ENCODE results near the gene CDC42EP2. TPM values are rescaled to one million over a fixed set of nuclear protein-coding genes. Genes with fewer than 3 reads are reported as not detected.

The CDC42EP2 gene
- total and polyA plus RNA-seq, 2 of the 13 experiments (the other 11 are each of a cell fraction or from before 2014, with no cell fraction given) = 2.3 to 7.1 TPM

DNA sequence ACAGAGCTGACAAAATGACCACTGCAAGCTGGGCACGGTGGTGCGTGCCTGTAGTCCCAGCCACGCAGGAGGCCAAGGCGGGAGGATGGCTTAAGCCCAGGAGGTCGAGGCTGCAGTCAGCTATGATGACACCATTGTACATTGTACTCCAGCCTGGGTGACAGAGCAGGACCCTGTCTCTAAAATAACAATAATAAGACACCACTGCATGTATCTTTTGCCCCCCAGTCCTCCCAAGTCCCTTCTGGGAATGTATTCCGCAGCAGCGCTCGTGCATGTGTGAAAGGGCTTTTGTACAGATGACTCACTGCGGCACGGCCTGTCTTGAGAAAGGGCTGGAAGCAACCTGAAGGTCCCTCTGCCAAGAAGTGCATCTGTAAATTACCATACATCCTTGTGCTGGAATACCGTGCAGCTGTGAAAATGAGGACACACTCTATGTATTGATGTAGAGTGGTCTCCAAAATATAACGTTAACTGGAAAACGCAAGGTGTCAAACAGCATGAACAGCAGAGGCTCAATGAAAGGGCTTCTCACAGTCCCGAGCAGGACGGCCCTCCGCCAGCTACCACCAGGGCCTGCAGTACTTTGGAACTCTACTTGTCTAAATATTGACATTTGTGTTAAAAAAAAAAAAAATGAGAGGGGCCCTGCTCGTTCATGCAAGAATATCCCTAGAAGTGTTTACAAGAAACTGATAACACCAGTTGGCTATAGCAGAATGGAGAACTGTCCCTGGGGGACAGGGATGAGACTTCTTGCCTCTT lies 9.0 kb upstream of the CDC42EP2 start:
- WGBS (ENCODE audit: low lambda C conversion rate) = under 1% methylated on average over 12 of the region's 17 CpGs
- intact Hi-C loops (cut with micrococcal nuclease; ENCODE audit: unreplicated experiment) = loop anchor here (1.0 kb wide), 1 partner anchor 9 kb away; the partner anchor contains the start of gene CDC42EP2
- peak overlapping the region; percentile 79 for H3K4me2 ChIP-seq (ENCODE audit: low read depth, low read length)
- TF ChIP-seq SP1 (IDR thresholded peaks at IDR 0.05) (no peak), SP1 (CRISPR knock-in tag; IDR thresholded peaks at IDR 0.05) (0 out of 2 replicates have a peak, but pooled peaks have one; percentile 10), ZKSCAN1 (IDR thresholded peaks at IDR 0.05; ENCODE audit: low read length) (no peak), TARDBP (CRISPR knock-in tag; IDR thresholded peaks at IDR 0.05) (peak; percentile 86), MED1 (CRISPR knock-in tag; IDR thresholded peaks at IDR 0.05) (peak; percentile 66; the same call in 1 of the 2 replicates), ZNF543 (CRISPR knock-in tag; IDR thresholded peaks at IDR 0.05) (0 out of 2 replicates have a peak, but pooled peaks have one; percentile 32), BCL6 (CRISPR knock-in tag; IDR thresholded peaks at IDR 0.05) (peak; percentile 93), NFKBIZ (CRISPR knock-in tag; IDR thresholded peaks at IDR 0.05) (no peak), KLF16 (CRISPR knock-in tag; IDR thresholded peaks at IDR 0.05) (peak in 1 of 2 experiments; percentile 51; a peak in 2 of 4 replicates)
- TF ChIP-seq, protein P1, sequence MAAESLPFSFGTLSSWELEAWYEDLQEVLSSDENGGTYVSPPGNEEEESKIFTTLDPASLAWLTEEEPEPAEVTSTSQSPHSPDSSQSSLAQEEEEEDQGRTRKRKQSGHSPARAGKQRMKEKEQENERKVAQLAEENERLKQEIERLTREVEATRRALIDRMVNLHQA (CRISPR knock-in tag; IDR thresholded peaks at IDR 0.05) = no peak
- TF ChIP-seq, protein P2, sequence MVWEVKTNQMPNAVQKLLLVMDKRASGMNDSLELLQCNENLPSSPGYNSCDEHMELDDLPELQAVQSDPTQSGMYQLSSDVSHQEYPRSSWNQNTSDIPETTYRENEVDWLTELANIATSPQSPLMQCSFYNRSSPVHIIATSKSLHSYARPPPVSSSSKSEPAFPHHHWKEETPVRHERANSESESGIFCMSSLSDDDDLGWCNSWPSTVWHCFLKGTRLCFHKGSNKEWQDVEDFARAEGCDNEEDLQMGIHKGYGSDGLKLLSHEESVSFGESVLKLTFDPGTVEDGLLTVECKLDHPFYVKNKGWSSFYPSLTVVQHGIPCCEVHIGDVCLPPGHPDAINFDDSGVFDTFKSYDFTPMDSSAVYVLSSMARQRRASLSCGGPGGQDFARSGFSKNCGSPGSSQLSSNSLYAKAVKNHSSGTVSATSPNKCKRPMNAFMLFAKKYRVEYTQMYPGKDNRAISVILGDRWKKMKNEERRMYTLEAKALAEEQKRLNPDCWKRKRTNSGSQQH (CRISPR knock-in tag; IDR thresholded peaks at IDR 0.05; ENCODE audit: low read depth) = no peak
- TF ChIP-seq, protein P3, sequence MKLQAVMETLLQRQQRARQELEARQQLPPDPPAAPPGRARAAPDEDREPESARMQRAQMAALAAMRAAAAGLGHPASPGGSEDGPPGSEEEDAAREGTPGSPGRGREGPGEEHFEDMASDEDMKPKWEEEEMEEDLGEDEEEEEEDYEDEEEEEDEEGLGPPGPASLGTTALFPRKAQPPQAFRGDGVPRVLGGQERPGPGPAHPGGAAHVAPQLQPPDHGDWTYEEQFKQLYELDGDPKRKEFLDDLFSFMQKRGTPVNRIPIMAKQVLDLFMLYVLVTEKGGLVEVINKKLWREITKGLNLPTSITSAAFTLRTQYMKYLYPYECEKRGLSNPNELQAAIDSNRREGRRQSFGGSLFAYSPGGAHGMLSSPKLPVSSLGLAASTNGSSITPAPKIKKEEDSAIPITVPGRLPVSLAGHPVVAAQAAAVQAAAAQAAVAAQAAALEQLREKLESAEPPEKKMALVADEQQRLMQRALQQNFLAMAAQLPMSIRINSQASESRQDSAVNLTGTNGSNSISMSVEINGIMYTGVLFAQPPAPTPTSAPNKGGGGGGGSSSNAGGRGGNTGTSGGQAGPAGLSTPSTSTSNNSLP (IDR thresholded peaks at IDR 0.05; ENCODE audit: low read depth, low read length) = 0 out of 2 replicates have a peak, but pooled peaks have one; percentile 30
- TF ChIP-seq, protein P4, sequence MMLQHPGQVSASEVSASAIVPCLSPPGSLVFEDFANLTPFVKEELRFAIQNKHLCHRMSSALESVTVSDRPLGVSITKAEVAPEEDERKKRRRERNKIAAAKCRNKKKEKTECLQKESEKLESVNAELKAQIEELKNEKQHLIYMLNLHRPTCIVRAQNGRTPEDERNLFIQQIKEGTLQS (CRISPR knock-in tag; IDR thresholded peaks at IDR 0.05) = peak; percentile 65; the same call in 1 of the 2 replicates
- TF ChIP-seq, protein P5, sequence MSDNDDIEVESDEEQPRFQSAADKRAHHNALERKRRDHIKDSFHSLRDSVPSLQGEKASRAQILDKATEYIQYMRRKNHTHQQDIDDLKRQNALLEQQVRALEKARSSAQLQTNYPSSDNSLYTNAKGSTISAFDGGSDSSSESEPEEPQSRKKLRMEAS (IDR thresholded peaks at IDR 0.05) = peak; percentile 72; the same call in 1 of the 2 replicates
- TF ChIP-seq, protein P6, sequence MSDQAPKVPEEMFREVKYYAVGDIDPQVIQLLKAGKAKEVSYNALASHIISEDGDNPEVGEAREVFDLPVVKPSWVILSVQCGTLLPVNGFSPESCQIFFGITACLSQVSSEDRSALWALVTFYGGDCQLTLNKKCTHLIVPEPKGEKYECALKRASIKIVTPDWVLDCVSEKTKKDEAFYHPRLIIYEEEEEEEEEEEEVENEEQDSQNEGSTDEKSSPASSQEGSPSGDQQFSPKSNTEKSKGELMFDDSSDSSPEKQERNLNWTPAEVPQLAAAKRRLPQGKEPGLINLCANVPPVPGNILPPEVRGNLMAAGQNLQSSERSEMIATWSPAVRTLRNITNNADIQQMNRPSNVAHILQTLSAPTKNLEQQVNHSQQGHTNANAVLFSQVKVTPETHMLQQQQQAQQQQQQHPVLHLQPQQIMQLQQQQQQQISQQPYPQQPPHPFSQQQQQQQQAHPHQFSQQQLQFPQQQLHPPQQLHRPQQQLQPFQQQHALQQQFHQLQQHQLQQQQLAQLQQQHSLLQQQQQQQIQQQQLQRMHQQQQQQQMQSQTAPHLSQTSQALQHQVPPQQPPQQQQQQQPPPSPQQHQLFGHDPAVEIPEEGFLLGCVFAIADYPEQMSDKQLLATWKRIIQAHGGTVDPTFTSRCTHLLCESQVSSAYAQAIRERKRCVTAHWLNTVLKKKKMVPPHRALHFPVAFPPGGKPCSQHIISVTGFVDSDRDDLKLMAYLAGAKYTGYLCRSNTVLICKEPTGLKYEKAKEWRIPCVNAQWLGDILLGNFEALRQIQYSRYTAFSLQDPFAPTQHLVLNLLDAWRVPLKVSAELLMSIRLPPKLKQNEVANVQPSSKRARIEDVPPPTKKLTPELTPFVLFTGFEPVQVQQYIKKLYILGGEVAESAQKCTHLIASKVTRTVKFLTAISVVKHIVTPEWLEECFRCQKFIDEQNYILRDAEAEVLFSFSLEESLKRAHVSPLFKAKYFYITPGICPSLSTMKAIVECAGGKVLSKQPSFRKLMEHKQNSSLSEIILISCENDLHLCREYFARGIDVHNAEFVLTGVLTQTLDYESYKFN (CRISPR knock-in tag; conservative IDR thresholded peaks at IDR 0.05) = peak; percentile 98

More for the DNA sequence above, 9.0 kb upstream of the CDC42EP2 start:
- DNase-seq (ENCODE audit: low spot score) = peak; percentile 93
- no peaks in the 10 kb centered on the region for H3K79me2 ChIP-seq (ENCODE audit: insufficient read depth, low read length)
- peaks cover 76% of the 10 kb centered on the region for H3K4me1 ChIP-seq (ENCODE audit: insufficient read depth, low read length)
- H4K20me1 ChIP-seq (ENCODE audit: insufficient read depth, low read length) = no peaks in the 10 kb centered on the region
- H3K9me3 ChIP-seq (ENCODE audit: low read length) = no peaks in the 10 kb centered on the region
- ChIA-PET POLR2A (interaction anchor here (0.9 to 4.3 kb wide), 14 partner anchors 10 to 191 kb away, joined by 3 to 61 read pairs (median 4); partner anchors contain the start of genes CDC42EP2, DPF2, MRPL49 and POLA2), CTCF (ENCODE audit: low intra/inter-chr PET ratio, low total read pairs) (interaction anchor here (1.1 to 1.6 kb wide), 3 partner anchors 9 to 30 kb away, joined by 3 to 5 read pairs (median 3); partner anchors contain the start of gene CDC42EP2)
- no peak overlapping the region for H2AFZ ChIP-seq (ENCODE audit: low read length)
- peak overlapping the region; percentile 89 for H3K27ac ChIP-seq (ENCODE audit: extremely low read length, insufficient read depth, low read length)
- peak; percentile 90 for ATAC-seq
- peak overlapping the region; percentile 60 for H3K9ac ChIP-seq (ENCODE audit: insufficient read depth, low read depth, low read length)
- H3K27me3 ChIP-seq (ENCODE audit: control insufficient read depth in 1 of 2, insufficient read depth in 2 of 2, low read length in 2 of 2) = no peaks in the 10 kb centered on the region
- H3K36me3 ChIP-seq (replicated peaks in 1 of 2; ENCODE audit: control insufficient read depth in 1 of 2, insufficient read depth in 2 of 2, low read length in 2 of 2) = no peaks in the 10 kb centered on the region; a peak in 1 of 5 replicates
- peak overlapping the region; percentile 6 to 61 (median 14); a peak in 4 of 6 replicates for H3K4me3 ChIP-seq (replicated peaks in 1 of 3; ENCODE audit: insufficient read depth in 1 of 3, low read depth in 2 of 3, low read length in 3 of 3)
- peak; percentile 86 for FAIRE-seq
- BruUV-seq (replicated peaks) = TSS peak; percentile 60
- in situ Hi-C loops (cut with HindIII; ENCODE audit: extremely low pct_ligation_motif_present, low pct_unique_long_range_greater_than_20kb) = no loop called here
